Gastrocnemius medialis (tissue), 4 donors: ENCODE data around the gene CCDC127. TPM values are rescaled to one million over a fixed set of nuclear protein-coding genes. Genes with fewer than 3 reads are reported as not detected.

ENCODE experiments used
- ATAC-seq, 2 donors: fragments of 150-250 bp; one replicate each; pipeline ENCODE4 v1.9.1; 2016
- DNase-seq, 2 donors: peaks; one replicate each; pipeline ENCODE4 v3.0.0-alpha.2; 2019
- H3K27ac ChIP-seq, 4 donors: fragments of 200-600 bp; sonication (generic); 1 replicate in 1 of 4; 2 replicates in 3 of 4; pipeline ENCODE4 v1.5.1; 2016 to 2018; ENCODE audit warnings: mild to moderate bottlenecking in 2 of 4, moderate library complexity in 1 of 4
- H3K27me3 ChIP-seq, 3 donors: fragments of 200-600 bp; sonication (generic) in 2 of 3; 1 replicate in 1 of 3; 2 replicates in 2 of 3; pipeline versions ENCODE4 v1.5.1 to v1.6.0; 2016 to 2019; ENCODE audit warnings: mild to moderate bottlenecking in 1 of 3, moderate library complexity in 1 of 3
- H3K36me3 ChIP-seq, 2 donors: fragments of 200-600 bp; sonication (generic) in 1 of 2; one replicate each; pipeline ENCODE4 v1.5.1; 2017 to 2018
- H3K4me1 ChIP-seq, 2 donors: fragments of 200-600 bp; sonication (generic) in 1 of 2; one replicate each; pipeline ENCODE4 v1.5.1; 2016 to 2017; ENCODE audit warnings: mild to moderate bottlenecking in 2 of 2
- H3K4me3 ChIP-seq, 4 donors: fragments of 200-600 bp; sonication (generic) in 3 of 4; 1 replicate in 1 of 4; 2 replicates in 3 of 4; pipeline ENCODE4 v1.5.1; 2016 to 2019; ENCODE audit warnings: mild to moderate bottlenecking in 2 of 4
- H3K9me3 ChIP-seq, 3 donors: fragments of 200-600 bp; sonication (generic) in 2 of 3; 1 replicate in 1 of 3; 2 replicates in 2 of 3; pipeline ENCODE4 v1.5.1; 2016 to 2019
- CTCF ChIP-seq, 5 experiments: fragments of 450-650 bp in 3 of 5; fragments of 200-600 bp in 2 of 5; sonication (generic) in 2 of 5; IDR thresholded peaks in 4 of 5; conservative IDR thresholded peaks in 1 of 5; 1 replicate in 4 of 5; 2 replicates in 1 of 5; pipeline ENCODE4 v1.5.1; 2016 to 2019; ENCODE audit warnings: antibody characterized with exemption in 5 of 5, mild to moderate bottlenecking in 3 of 5, moderate library complexity in 3 of 5
- POLR2A ChIP-seq, 2 donors: fragments of 450-650 bp; IDR thresholded peaks; one replicate each; pipeline ENCODE4 v1.6.1; 2017; ENCODE audit warnings: antibody characterized with exemption in 2 of 2, mild to moderate bottlenecking in 2 of 2, moderate library complexity in 2 of 2
- in situ Hi-C, 4 donors: fragments of 200-750 bp; cut with MboI; loops; one replicate each; pipeline versions ENCODE4 v1.15.0 to v1.8.0; 2017; ENCODE audit warnings: low sequenced_read_pairs in 4 of 4
- intact Hi-C: fragments of 100-400 bp; cut with DNase I; formaldehyde crosslinking; loops from one replicate; pipeline ENCODE4 v1.15.1; 2023; ENCODE audit warnings: low total_unique reads
- total RNA-seq, 4 donors: library from RNA; depleted of rRNA; stranded (reverse); fragments of >200 nt; gene quantifications; one replicate each; pipeline versions ENCODE4 v1.1.0 to v1.2.3, GENCODE V29; 2016

Gene CCDC127
- total RNA-seq, 4 donors from 2014 or later = 5.7 to 11.1 (median 7.8) TPM

DNA sequence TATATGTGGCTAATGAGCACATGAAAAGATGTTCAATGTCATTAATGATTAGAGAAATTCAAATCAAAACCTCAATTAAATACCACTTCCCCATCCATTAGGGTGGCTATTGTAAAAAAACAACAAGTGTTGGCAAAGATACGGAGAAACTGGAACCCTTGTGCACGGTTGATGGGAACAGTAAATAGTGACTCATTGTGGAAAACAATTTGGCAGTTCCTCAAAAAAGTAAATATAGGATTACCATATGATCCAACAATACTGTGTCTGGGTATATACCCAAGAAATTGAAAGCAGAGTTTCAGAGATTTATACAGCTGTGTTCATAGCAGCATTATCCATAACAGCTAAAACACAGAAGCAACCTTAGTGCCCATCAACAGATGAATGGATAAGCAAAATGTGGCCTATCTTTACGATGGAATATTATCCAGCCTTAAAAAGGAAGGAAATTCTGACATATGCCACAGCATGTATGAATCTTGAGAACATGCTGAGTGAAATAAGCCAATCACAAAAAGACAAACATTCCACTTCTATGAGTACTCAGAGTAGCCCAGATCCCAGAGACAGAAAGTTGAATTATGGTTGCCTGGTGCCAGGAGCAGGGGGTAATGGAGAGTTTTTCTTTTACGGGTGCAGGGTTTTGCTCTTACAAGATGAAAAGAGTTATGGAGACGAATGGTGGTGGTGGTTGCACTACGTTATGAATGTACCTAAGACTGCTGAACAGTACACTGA, 68.0 kb downstream of the CCDC127 start:
- Histone ChIP-seq H3K36me3 (no peaks in the 10 kb centered on the region), H3K4me3 (no peak overlapping the region), H3K4me1 (no peaks in the 10 kb centered on the region), H3K27ac (no peak overlapping the region), H3K9me3 (peaks cover 0 to 4% (median 3%) of the 10 kb centered on the region in 3 donors), H3K27me3 (peaks cover 2 to 9% (median 4%) of the 10 kb centered on the region in 3 donors)
- in situ Hi-C loops = no loop called here
- ATAC-seq (no peak), DNase-seq (no peak)
- no peak for TF ChIP-seq CTCF (IDR thresholded peaks at IDR 0.05 in 4 of 5, conservative IDR thresholded peaks at IDR 0.05 in 1 of 5)
- no peak for TF ChIP-seq POLR2A (IDR thresholded peaks at IDR 0.05)
- intact Hi-C loops = no loop called here

DNA sequence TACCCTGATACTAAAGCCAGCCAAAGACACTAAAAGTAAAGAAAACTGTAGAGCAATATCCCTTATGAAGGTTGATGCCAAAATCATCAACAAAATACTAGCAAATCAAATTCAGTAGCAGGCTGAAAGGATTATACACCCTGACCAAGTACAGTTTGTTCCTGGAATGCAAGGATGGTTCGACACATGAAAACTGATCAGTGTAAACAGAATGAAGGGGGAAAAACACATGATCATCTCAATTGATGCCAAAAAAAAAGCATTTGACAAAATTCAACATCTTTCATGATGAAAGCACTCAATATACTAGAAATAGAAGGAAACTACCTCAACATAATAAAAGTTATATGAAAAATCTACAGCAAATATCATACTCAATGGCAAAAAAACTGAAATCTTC, 70.2 kb downstream of the CCDC127 start:
- peaks cover 0 to 6% (median 4%) of the 10 kb centered on the region in 3 donors for H3K27me3 ChIP-seq
- TF ChIP-seq CTCF (IDR thresholded peaks at IDR 0.05 in 4 of 5, conservative IDR thresholded peaks at IDR 0.05 in 1 of 5) (no peak), POLR2A (IDR thresholded peaks at IDR 0.05) (no peak)
- peaks cover 0 to 4% (median 3%) of the 10 kb centered on the region in 3 donors for H3K9me3 ChIP-seq
- in situ Hi-C loops (no loop called here), intact Hi-C loops (no loop called here)
- H3K36me3 ChIP-seq = no peaks in the 10 kb centered on the region
- DNase-seq = no peak
- peak overlapping the region in 1 of 4 donors; percentile 4 for H3K4me3 ChIP-seq
- H3K27ac ChIP-seq = no peak overlapping the region
- no peak for ATAC-seq
- no peaks in the 10 kb centered on the region for H3K4me1 ChIP-seq

Other genes with a start within 250 kb of the CCDC127 start
- not detected for gene PLEKHG4B, start 126.0 kb downstream of the CCDC127 start, total RNA-seq
- gene LRRC14B, start 26.7 kb downstream of the CCDC127 start, total RNA-seq = 10 to 100 TPM; 11.6 to 39.0 (median 27.2) TPM
- 100 to 1,000 TPM; 146 to 277 (median 207) TPM for gene SDHA, start 167 bp upstream of the CCDC127 start, total RNA-seq
- 10 to 100 TPM; 34.1 to 53.3 (median 43.0) TPM for gene PDCD6, start 53.5 kb upstream of the CCDC127 start, total RNA-seq
- gene AHRR, start 103.6 kb upstream of the CCDC127 start, total RNA-seq = 1 to 10 TPM in 1 of 4 donors, under 1 TPM in 2, not detected in 1; 0.05 to 1.3 (median 0.18) TPM
- 10 to 100 TPM; 44.3 to 81.7 (median 54.0) TPM for gene EXOC3, start 225.0 kb upstream of the CCDC127 start, total RNA-seq